Esophagus squamous epithelium (tissue), 4 donors: ENCODE data around the gene KLHL29.

Experiments used
- POLR2A ChIP-seq, 4 donors: fragments of 450-650 bp; IDR thresholded peaks; one replicate each; pipeline ENCODE4 v1.6.1; 2017; ENCODE audit warnings: antibody characterized with exemption in 4 of 4, mild to moderate bottlenecking in 4 of 4, moderate library complexity in 3 of 4
- TF ChIP-seq, protein P1 (sequence below), 6 experiments: fragments of 450-650 bp in 4 of 6; fragments of 200-600 bp in 2 of 6; sonication (generic) in 2 of 6; IDR thresholded peaks; one replicate each; pipeline ENCODE4 v1.5.1; 2016 to 2019; ENCODE audit warnings: antibody characterized with exemption in 6 of 6, mild to moderate bottlenecking in 4 of 6, moderate library complexity in 4 of 6

DNA sequence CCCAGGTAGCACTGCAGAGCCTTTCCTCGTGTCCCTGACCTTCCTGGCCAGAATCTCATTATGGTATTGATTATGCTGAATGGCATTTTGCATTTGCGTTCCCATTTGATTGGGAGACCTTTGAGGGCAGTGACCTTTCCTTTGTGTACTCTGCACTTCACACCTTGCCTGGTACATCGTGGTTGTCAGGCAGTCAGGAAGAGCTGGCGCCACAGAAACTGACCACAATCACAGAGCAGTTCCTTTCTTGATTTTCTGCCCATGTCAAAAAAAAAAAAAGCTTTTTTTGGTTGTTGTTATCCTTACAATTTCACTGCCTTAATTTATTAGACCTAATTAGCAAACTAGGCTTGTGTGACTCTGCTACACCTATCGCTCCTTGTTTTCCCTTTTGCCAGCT lies 8.9 kb upstream of the KLHL29 start:
- TF ChIP-seq, protein P1, sequence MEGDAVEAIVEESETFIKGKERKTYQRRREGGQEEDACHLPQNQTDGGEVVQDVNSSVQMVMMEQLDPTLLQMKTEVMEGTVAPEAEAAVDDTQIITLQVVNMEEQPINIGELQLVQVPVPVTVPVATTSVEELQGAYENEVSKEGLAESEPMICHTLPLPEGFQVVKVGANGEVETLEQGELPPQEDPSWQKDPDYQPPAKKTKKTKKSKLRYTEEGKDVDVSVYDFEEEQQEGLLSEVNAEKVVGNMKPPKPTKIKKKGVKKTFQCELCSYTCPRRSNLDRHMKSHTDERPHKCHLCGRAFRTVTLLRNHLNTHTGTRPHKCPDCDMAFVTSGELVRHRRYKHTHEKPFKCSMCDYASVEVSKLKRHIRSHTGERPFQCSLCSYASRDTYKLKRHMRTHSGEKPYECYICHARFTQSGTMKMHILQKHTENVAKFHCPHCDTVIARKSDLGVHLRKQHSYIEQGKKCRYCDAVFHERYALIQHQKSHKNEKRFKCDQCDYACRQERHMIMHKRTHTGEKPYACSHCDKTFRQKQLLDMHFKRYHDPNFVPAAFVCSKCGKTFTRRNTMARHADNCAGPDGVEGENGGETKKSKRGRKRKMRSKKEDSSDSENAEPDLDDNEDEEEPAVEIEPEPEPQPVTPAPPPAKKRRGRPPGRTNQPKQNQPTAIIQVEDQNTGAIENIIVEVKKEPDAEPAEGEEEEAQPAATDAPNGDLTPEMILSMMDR (IDR thresholded peaks at IDR 0.05), result no peak
- TF ChIP-seq POLR2A (IDR thresholded peaks at IDR 0.05), result no peak
